Measurements from ENCODE around the gene NOX5. TPM values are rescaled to one million over a fixed set of nuclear protein-coding genes. Genes with fewer than 3 reads are reported as not detected.

NOX5 gene
- total and polyA plus RNA-seq, 2 of the 4 experiments (the other 2 are of a cell fraction), result 0.07 TPM; not detected in 1

GRCh38 chr15:69042531-69042930 is 28.0 kb downstream of the NOX5 start:
- no peak overlapping the region for H3K4me3 ChIP-seq (ENCODE audit: insufficient read depth, low read depth, low read length)
- no peak overlapping the region for H3K27ac ChIP-seq (ENCODE audit: insufficient read depth, low read length)
- POLR2A ChIA-PET (ENCODE audit: unreplicated experiment), result no interaction called here
- no peaks in the 10 kb centered on the region for H3K79me1 ChIP-seq (ENCODE audit: low read depth in 1 of 2, low read length in 2 of 2)
- whole genome bisulfite sequencing, 2 experiments (ENCODE audit: extremely low coverage in 2 of 2, insufficient read length in 1 of 2), result no CpG with 5 or more reads among the region's 5 CpGs
- no peak overlapping the region for H2BK120ac ChIP-seq (ENCODE audit: low read depth, low read length)
- H4K91ac ChIP-seq (ENCODE audit: insufficient read depth, low read depth, low read length), result no peak overlapping the region
- in situ Hi-C loops (cut with MboI; ENCODE audit: low sequenced_read_pairs), result no loop called here
- peaks cover 2% of the 10 kb centered on the region; the same call in 1 of the 2 replicates for H3K4me1 ChIP-seq (ENCODE audit: control insufficient read depth, insufficient read depth, low read length)
- H3K9ac ChIP-seq (ENCODE audit: low read depth, low read length), result no peak overlapping the region
- ATAC-seq (ENCODE audit: low read depth) (no peak), DNase-seq (no peak)
- H2BK15ac ChIP-seq (ENCODE audit: low read depth, low read length), result no peak overlapping the region
- H2BK20ac ChIP-seq (ENCODE audit: low read depth, low read length), result no peak overlapping the region
- H3K4ac ChIP-seq (ENCODE audit: low read depth, low read length), result no peak overlapping the region
- no peak overlapping the region for H2AK9ac ChIP-seq (replicated peaks; ENCODE audit: low read depth, low read length, poor library complexity)
- no peak overlapping the region for H4K8ac ChIP-seq (ENCODE audit: low read depth in 2 of 2, low read length in 2 of 2)
- no peak overlapping the region for H3K4me2 ChIP-seq (ENCODE audit: low read depth, low read length)
- H3K9me1 ChIP-seq (ENCODE audit: insufficient read depth, low read length), result peaks cover 4% of the 10 kb centered on the region; the same call in 1 of the 2 replicates
- H3K9me3 ChIP-seq (ENCODE audit: control insufficient read depth, insufficient read depth, low read length), result no peaks in the 10 kb centered on the region
- no peaks in the 10 kb centered on the region for H4K20me1 ChIP-seq (ENCODE audit: insufficient read depth, low read length)
- H3K23ac ChIP-seq (ENCODE audit: low read depth, low read length), result no peak overlapping the region
- H3K36me3 ChIP-seq (ENCODE audit: control insufficient read depth, insufficient read depth, low read length), result no peaks in the 10 kb centered on the region
- no peak overlapping the region for H2AK5ac ChIP-seq (ENCODE audit: low read depth, low read length)
- dilution Hi-C loops (cut with HindIII; ENCODE audit: low sequenced_read_pairs, unreplicated experiment), result no loop called here
- no peak overlapping the region for H2AFZ ChIP-seq (replicated peaks; ENCODE audit: low read length, poor library complexity)
- no peak overlapping the region for H3K18ac ChIP-seq (ENCODE audit: low read depth, low read length)
- no peak overlapping the region for H4K5ac ChIP-seq (ENCODE audit: low read depth, low read length)
- peaks cover 25% of the 10 kb centered on the region for H3K27me3 ChIP-seq (ENCODE audit: control insufficient read depth, insufficient read depth, low read length)
- CTCF ChIA-PET, result interaction anchor here (1.2 kb wide), 1 partner anchor 352 kb away, joined by 3 read pairs; no protein-coding TSS in a partner anchor
- intact Hi-C loops (cut with micrococcal nuclease), result no loop called here
- no peak overlapping the region for H3K56ac ChIP-seq (ENCODE audit: extremely low read depth, insufficient read depth, low read length)
- no peak overlapping the region for H3K14ac ChIP-seq (replicated peaks; ENCODE audit: low read depth, low read length)
- BruUV-seq (replicated peaks), result no TSS peak
- no peak for TF ChIP-seq SMC3 (IDR thresholded peaks at IDR 0.05; ENCODE audit: low read depth, low read length)
- no peak for TF ChIP-seq ELK1 (IDR thresholded peaks at IDR 0.05; ENCODE audit: borderline replicate concordance, low read depth, low read length)
- TF ChIP-seq MAFK (IDR thresholded peaks at IDR 0.05; ENCODE audit: low read depth, low read length), result no peak
- TF ChIP-seq RFX5 (IDR thresholded peaks at IDR 0.05; ENCODE audit: low read depth, low read length), result no peak
- TF ChIP-seq BHLHE40 (IDR thresholded peaks at IDR 0.05; ENCODE audit: low read depth, low read length), result no peak
- no peak for TF ChIP-seq CHD1 (IDR thresholded peaks at IDR 0.05; ENCODE audit: low read depth, low read length)
- no peak for TF ChIP-seq CEBPB (IDR thresholded peaks at IDR 0.05; ENCODE audit: low read depth, low read length)
- TF ChIP-seq MAZ (IDR thresholded peaks at IDR 0.05; ENCODE audit: borderline replicate concordance, low read depth, low read length), result no peak
- no peak for TF ChIP-seq POLR2A (IDR thresholded peaks at IDR 0.05; ENCODE audit: low read depth, low read length)
- no peak for TF ChIP-seq MXI1 (IDR thresholded peaks at IDR 0.05; ENCODE audit: borderline replicate concordance, low read depth, low read length)
- TF ChIP-seq FOS (IDR thresholded peaks at IDR 0.05; ENCODE audit: low read depth, low read length), result no peak
- TF ChIP-seq, protein P1, sequence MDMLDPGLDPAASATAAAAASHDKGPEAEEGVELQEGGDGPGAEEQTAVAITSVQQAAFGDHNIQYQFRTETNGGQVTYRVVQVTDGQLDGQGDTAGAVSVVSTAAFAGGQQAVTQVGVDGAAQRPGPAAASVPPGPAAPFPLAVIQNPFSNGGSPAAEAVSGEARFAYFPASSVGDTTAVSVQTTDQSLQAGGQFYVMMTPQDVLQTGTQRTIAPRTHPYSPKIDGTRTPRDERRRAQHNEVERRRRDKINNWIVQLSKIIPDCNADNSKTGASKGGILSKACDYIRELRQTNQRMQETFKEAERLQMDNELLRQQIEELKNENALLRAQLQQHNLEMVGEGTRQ (IDR thresholded peaks at IDR 0.05; ENCODE audit: low read depth, low read length), result no peak
- TF ChIP-seq, protein P2, sequence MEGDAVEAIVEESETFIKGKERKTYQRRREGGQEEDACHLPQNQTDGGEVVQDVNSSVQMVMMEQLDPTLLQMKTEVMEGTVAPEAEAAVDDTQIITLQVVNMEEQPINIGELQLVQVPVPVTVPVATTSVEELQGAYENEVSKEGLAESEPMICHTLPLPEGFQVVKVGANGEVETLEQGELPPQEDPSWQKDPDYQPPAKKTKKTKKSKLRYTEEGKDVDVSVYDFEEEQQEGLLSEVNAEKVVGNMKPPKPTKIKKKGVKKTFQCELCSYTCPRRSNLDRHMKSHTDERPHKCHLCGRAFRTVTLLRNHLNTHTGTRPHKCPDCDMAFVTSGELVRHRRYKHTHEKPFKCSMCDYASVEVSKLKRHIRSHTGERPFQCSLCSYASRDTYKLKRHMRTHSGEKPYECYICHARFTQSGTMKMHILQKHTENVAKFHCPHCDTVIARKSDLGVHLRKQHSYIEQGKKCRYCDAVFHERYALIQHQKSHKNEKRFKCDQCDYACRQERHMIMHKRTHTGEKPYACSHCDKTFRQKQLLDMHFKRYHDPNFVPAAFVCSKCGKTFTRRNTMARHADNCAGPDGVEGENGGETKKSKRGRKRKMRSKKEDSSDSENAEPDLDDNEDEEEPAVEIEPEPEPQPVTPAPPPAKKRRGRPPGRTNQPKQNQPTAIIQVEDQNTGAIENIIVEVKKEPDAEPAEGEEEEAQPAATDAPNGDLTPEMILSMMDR (conservative IDR thresholded peaks at IDR 0.05; ENCODE audit: low read depth, low read length), result no peak
- TF ChIP-seq RAD21 (IDR thresholded peaks at IDR 0.05; ENCODE audit: low read length), result no peak
- TF ChIP-seq RCOR1 (IDR thresholded peaks at IDR 0.05; ENCODE audit: insufficient replicate concordance, low read length), result no peak
- no peak for TF ChIP-seq NFE2L2 (IDR thresholded peaks at IDR 0.05; ENCODE audit: low read depth, low read length)
- H2BK5ac ChIP-seq (ENCODE audit: low read depth, low read length, poor library complexity, severe bottlenecking), result no peak overlapping the region
